Kidney epithelial cell (primary cell): ENCODE data around the gene LYRM2. TPM values are rescaled to one million over a fixed set of nuclear protein-coding genes. Genes with fewer than 3 reads are reported as not detected.
A peak's percentile ranks its signal among the peaks of the same experiment; 100 is the strongest.

ENCODE experiments used
- DNase-seq: peaks from one replicate; pipeline ENCODE4 v3.0.0-alpha.2; 2010; ENCODE audit warnings: low read depth
- H3K27me3 ChIP-seq: 2 replicates; pipeline ENCODE4 v1.6.0; 2011; ENCODE audit warnings: low read length; ENCODE audit not compliant: control insufficient read depth, insufficient read depth
- H3K36me3 ChIP-seq: 2 replicates; pipeline ENCODE4 v1.5.1; 2011; ENCODE audit warnings: low read length; ENCODE audit not compliant: control insufficient read depth, insufficient read depth
- H3K4me3 ChIP-seq: 2 replicates; pipeline ENCODE4 v1.5.1; 2011; ENCODE audit warnings: low read depth, mild to moderate bottlenecking, control low read depth, low read length
- total RNA-seq: library from RNA; depleted of rRNA; stranded (reverse); fragments of >200 nt; gene quantifications from 2 replicates; pipeline ENCODE4 v1.2.3, GENCODE V29; 2015
- TF ChIP-seq, protein P1 (sequence below): IDR thresholded peaks from 2 replicates; pipeline ENCODE4 v1.5.1; 2011; ENCODE audit warnings: mild to moderate bottlenecking, moderate library complexity, low read length, control low read depth, inconsistent platforms; ENCODE audit not compliant: insufficient read depth, poor library complexity, severe bottlenecking

The LYRM2 gene
- total RNA-seq, 1 donor from 2014 or later = 25.7 TPM

DNA sequence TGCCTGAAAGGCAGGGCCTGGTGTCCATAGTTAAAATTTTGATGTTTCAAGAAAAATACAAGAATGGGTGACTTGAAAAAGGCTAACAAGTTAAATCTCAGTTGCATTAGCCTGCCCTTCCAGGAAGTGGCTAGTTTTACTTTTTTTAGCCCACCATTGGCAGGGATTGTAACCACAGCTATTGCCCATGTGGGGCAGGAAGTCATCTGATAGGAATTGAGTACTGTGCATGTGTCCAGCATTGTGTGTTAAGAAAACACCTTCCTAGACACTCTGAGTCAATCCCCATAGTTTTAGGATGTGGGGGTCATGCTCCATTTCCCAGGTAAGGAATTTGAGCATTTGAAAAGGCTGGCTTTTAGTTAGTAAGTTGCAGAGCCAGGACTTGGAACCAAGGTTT, 26.9 kb downstream of the LYRM2 start:
- peak; percentile 53 for DNase-seq
- Histone ChIP-seq H3K4me3 (no peak overlapping the region), H3K27me3 (no peaks in the 10 kb centered on the region), H3K36me3 (no peaks in the 10 kb centered on the region)
- TF ChIP-seq, protein P1, sequence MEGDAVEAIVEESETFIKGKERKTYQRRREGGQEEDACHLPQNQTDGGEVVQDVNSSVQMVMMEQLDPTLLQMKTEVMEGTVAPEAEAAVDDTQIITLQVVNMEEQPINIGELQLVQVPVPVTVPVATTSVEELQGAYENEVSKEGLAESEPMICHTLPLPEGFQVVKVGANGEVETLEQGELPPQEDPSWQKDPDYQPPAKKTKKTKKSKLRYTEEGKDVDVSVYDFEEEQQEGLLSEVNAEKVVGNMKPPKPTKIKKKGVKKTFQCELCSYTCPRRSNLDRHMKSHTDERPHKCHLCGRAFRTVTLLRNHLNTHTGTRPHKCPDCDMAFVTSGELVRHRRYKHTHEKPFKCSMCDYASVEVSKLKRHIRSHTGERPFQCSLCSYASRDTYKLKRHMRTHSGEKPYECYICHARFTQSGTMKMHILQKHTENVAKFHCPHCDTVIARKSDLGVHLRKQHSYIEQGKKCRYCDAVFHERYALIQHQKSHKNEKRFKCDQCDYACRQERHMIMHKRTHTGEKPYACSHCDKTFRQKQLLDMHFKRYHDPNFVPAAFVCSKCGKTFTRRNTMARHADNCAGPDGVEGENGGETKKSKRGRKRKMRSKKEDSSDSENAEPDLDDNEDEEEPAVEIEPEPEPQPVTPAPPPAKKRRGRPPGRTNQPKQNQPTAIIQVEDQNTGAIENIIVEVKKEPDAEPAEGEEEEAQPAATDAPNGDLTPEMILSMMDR = no peak

DNA sequence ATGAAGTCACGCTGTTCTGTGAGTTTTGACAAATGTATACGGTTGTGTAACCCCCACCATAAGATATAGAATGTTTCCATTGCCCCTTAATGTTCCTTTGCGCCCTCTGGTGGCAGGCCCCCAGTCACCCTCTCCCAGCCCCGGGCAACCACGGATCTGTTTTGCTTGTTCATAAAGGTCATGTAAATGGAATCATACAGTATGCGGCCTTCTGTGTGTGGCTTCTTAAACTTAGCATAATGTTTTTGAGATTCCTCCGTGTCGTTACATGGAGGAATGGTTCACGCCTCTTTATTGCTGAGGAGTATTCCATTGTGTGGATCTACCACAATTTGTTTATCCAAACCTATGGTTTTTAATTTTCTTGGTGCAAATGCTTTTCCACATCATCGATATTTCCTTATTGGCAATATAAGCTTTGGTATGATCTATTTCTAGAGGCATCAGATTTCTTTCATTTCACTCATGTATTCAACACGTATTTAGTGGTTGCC, 28.4 kb downstream of the LYRM2 start:
- DNase-seq = no peak
- TF ChIP-seq, protein P1 = peak; percentile 61
- Histone ChIP-seq H3K36me3 (no peaks in the 10 kb centered on the region), H3K27me3 (no peaks in the 10 kb centered on the region), H3K4me3 (no peak overlapping the region)

DNA sequence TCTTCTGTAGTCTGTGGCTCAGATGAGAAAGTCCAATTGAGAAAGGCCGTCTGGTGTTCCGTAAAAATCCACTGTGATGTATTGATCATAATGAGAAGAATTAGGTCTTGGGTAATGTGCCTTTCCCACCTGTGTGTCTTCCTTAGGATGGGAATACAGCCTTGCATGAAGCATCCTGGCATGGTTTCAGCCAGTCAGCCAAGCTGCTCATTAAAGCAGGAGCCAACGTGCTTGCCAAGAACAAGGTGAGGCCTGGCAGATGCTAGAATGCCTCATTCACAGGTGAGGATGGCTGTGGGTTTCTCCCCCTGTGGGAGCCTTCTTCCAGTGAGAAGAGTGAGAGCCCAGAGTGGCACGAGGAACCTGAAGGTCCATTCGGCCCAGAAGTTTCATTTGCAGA, 32.7 kb downstream of the LYRM2 start:
- H3K27me3 ChIP-seq = no peaks in the 10 kb centered on the region
- H3K4me3 ChIP-seq = no peak overlapping the region
- TF ChIP-seq, protein P1 = no peak
- no peaks in the 10 kb centered on the region for H3K36me3 ChIP-seq
- no peak for DNase-seq

DNA sequence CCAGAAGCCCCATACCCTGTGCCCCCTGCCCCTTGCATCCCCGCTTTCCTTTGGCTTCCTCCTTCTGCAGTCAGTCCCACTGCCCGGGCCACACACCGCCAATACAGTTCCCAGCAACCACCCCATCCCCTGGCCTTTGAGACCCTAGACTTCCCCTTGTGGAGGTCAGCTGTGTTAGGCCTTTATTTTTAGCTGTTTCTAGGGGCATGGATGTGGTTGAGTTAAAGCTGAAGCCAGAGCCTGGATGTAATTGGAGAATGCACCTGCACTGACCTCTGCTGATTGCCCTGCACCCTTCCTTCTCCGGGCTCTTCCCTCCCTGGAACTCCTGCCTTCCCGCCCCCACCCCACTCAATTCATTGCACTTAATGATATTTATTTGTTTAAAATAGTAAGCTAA, 33.9 kb downstream of the LYRM2 start:
- H3K4me3 ChIP-seq = no peak overlapping the region
- no peaks in the 10 kb centered on the region for H3K27me3 ChIP-seq
- no peaks in the 10 kb centered on the region for H3K36me3 ChIP-seq
- TF ChIP-seq, protein P1 = no peak
- DNase-seq = no peak

DNA sequence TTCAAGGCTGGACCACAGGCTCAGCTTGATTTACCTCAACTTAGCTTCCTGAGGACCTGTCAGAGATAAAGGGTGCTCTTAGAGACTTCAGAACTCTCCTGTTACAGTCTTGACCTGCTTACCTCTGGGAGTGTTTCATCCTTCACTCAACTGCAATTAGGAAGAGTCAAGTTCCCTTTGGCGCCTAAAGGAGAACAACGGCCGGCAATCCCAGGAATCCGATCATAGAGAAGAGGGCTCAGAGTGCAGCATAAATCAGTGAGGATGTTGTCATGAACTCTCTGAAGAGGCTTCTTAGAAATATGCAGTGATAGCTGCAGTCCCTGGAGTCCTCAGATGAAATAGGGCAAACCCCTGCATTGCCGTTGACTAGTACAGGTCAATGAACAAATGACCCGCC, 36.4 kb downstream of the LYRM2 start:
- TF ChIP-seq, protein P1 = no peak
- Histone ChIP-seq H3K27me3 (no peaks in the 10 kb centered on the region), H3K36me3 (no peaks in the 10 kb centered on the region), H3K4me3 (no peak overlapping the region)
- DNase-seq = no peak

DNA sequence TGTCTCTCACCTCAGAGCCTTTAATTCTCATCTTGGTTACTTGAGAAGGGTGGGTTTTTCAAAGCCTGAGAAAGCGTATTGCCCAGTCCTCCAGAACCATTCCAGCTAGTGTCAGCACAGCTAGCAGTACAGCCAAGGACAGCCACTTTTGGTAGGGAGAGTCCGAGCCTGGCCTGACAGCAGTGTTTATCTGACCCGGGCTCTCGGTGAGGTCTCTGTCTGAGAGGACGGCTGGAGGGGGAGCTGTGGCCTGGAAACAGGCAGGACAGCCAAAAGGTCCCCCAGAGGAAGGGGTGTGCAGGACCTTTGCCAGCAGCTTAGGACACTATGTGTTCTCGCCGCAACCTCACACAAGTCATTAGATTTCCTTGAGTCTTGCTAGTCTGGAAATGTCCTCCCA, 38.8 kb downstream of the LYRM2 start:
- TF ChIP-seq, protein P1 = no peak
- Histone ChIP-seq H3K27me3 (no peaks in the 10 kb centered on the region), H3K4me3 (no peak overlapping the region), H3K36me3 (no peaks in the 10 kb centered on the region)
- DNase-seq = no peak
